ENCODE results near the gene HSPA1L. TPM values are rescaled to one million over a fixed set of nuclear protein-coding genes. Genes with fewer than 3 reads are reported as not detected.

HSPA1L gene
- total RNA-seq, 2 experiments from 2014 or later: 1.7 to 1.8 TPM

GRCh38 chr6:31792090-31792374 lies 23.1 kb downstream of the HSPA1L start:
- no peak for ATAC-seq (ENCODE audit: poor library complexity)

GRCh38 chr6:31791324-31792089 lies 23.6 kb downstream of the HSPA1L start:
- peak overlapping the region; percentile 17 for H3K4me3 Mint-ChIP-seq
- ATAC-seq (ENCODE audit: poor library complexity): no peak
- Histone ChIP-seq H3K27me3 (ENCODE audit: control insufficient read depth in 1 of 2, insufficient read depth in 2 of 2, low read length in 2 of 2) (no peaks in the 10 kb centered on the region), H3K9me3 (ENCODE audit: control insufficient read depth in 1 of 2, insufficient read depth in 1 of 2, low read length in 2 of 2) (no peaks in the 10 kb centered on the region), H3K4me3 (ENCODE audit: low read length) (no peak overlapping the region), H3K27ac (ENCODE audit: low read depth in 1 of 2, low read length in 2 of 2) (no peak overlapping the region), H3K36me3 (ENCODE audit: insufficient read depth, low read length) (peaks cover 16% of the 10 kb centered on the region), H3K4me1 (ENCODE audit: insufficient read depth, low read length) (peaks cover 34% of the 10 kb centered on the region)
- peak overlapping the region; percentile 3 for H3K27ac Mint-ChIP-seq
- CTCF ChIA-PET: interaction anchor here (0.6 to 1.3 kb wide), 17 partner anchors 9 to 62 kb away, joined by 3 to 8 read pairs (median 4); partner anchors contain the start of genes CLIC1, DDAH2, LSM2 and MSH5
- peak; percentile 64 for TF ChIP-seq CTCF (IDR thresholded peaks at IDR 0.05)
- H3K36me3 Mint-ChIP-seq (ENCODE audit: low read depth): peaks cover 41% of the 10 kb centered on the region
- intact Hi-C loops (cut with DNase I, micrococcal nuclease): no loop called here
- DNase-seq: peak in 4 of 14 experiments; percentile 28 to 60 (median 50)
- H3K9me3 Mint-ChIP-seq: no peaks in the 10 kb centered on the region
- POLR2A ChIA-PET: interaction anchor here (0.7 to 1.3 kb wide), 3 partner anchors 15 to 52 kb away, joined by 3 to 7 read pairs (median 4); partner anchors contain the start of genes LSM2 and MSH5
- H3K4me1 Mint-ChIP-seq (ENCODE audit: low read depth): peaks cover 24% of the 10 kb centered on the region
- H3K27me3 Mint-ChIP-seq: no peaks in the 10 kb centered on the region

More at GRCh38 chr6:31792090-31792374, 23.1 kb downstream of the HSPA1L start:
- Mint-ChIP-seq H3K4me1 (ENCODE audit: low read depth) (peaks cover 29% of the 10 kb centered on the region), H3K36me3 (ENCODE audit: low read depth) (peaks cover 41% of the 10 kb centered on the region), H3K4me3 (no peak overlapping the region), H3K9me3 (no peaks in the 10 kb centered on the region), H3K27me3 (no peaks in the 10 kb centered on the region), H3K27ac (peak overlapping the region; percentile 3)
- CTCF ChIA-PET: interaction anchor here (1.2 kb wide), 3 partner anchors 9 to 48 kb away, joined by 3 to 4 read pairs (median 4); no protein-coding TSS in a partner anchor
- Histone ChIP-seq H3K27me3 (ENCODE audit: control insufficient read depth in 1 of 2, insufficient read depth in 2 of 2, low read length in 2 of 2) (no peaks in the 10 kb centered on the region), H3K36me3 (ENCODE audit: insufficient read depth, low read length) (peaks cover 16% of the 10 kb centered on the region), H3K27ac (ENCODE audit: low read depth in 1 of 2, low read length in 2 of 2) (no peak overlapping the region), H3K4me1 (ENCODE audit: insufficient read depth, low read length) (peaks cover 37% of the 10 kb centered on the region), H3K4me3 (ENCODE audit: low read length) (no peak overlapping the region), H3K9me3 (ENCODE audit: control insufficient read depth in 1 of 2, insufficient read depth in 1 of 2, low read length in 2 of 2) (no peaks in the 10 kb centered on the region)
- no peak for TF ChIP-seq CTCF (IDR thresholded peaks at IDR 0.05)
- POLR2A ChIA-PET: interaction anchor here (0.7 kb wide), 1 partner anchor 15 kb away, joined by 4 read pairs; the partner anchor contains the start of gene LSM2
- intact Hi-C loops (cut with DNase I, micrococcal nuclease): no loop called here
- DNase-seq: no peak

DNA sequence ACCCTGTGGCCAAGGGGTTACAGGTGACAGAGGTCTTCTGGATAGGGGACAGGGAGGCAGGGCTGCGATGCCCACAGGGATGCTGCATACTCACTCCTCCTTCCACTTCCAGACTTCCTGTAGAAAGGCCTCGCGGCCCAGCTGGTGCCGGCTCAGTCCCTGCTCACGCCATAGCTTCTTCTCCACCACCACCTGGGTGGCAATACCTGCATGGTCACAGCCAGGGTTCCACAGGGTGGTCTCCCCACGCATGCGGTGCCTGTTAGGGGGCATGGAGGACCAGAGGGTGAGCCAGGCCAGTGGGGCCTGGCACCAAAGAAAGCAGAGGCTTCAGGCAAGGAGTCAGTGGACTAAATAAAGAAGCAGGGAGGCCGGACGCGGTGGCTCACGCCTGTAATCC lies 29.6 kb downstream of the HSPA1L start:
- CTCF ChIA-PET: no interaction called here
- Mint-ChIP-seq H3K4me3 (no peak overlapping the region), H3K36me3 (ENCODE audit: low read depth) (peaks cover 44% of the 10 kb centered on the region), H3K27me3 (no peaks in the 10 kb centered on the region), H3K4me1 (ENCODE audit: low read depth) (peaks cover under 1% of the 10 kb centered on the region), H3K27ac (no peak overlapping the region), H3K9me3 (no peaks in the 10 kb centered on the region)
- TF ChIP-seq CTCF (IDR thresholded peaks at IDR 0.05): no peak
- Histone ChIP-seq H3K4me3 (ENCODE audit: low read length) (no peak overlapping the region), H3K9me3 (ENCODE audit: control insufficient read depth in 1 of 2, insufficient read depth in 1 of 2, low read length in 2 of 2) (no peaks in the 10 kb centered on the region), H3K36me3 (ENCODE audit: insufficient read depth, low read length) (peaks cover 61% of the 10 kb centered on the region), H3K4me1 (ENCODE audit: insufficient read depth, low read length) (peaks cover 3% of the 10 kb centered on the region), H3K27ac (ENCODE audit: low read depth in 1 of 2, low read length in 2 of 2) (no peak overlapping the region), H3K27me3 (ENCODE audit: control insufficient read depth in 1 of 2, insufficient read depth in 2 of 2, low read length in 2 of 2) (no peaks in the 10 kb centered on the region)
- no peak for DNase-seq
- POLR2A ChIA-PET: interaction anchor here (1.1 to 1.3 kb wide), 2 partner anchors 10 to 11 kb away, joined by 3 read pairs; partner anchors contain the start of gene VARS1
- ATAC-seq (ENCODE audit: poor library complexity): no peak
- intact Hi-C loops (cut with DNase I, micrococcal nuclease): no loop called here
